B cell (primary cell): ENCODE results near the gene DISP3. TPM values are rescaled to one million over a fixed set of nuclear protein-coding genes. Genes with fewer than 3 reads are reported as not detected.

Experiments used
- ATAC-seq: fragments of 200-7000 bp; cut with Tn5 transposase; one replicate; pipeline ENCODE4 v1.10.0; 2021; ENCODE audit warnings: low read depth, mild to moderate bottlenecking, moderate number of reproducible peaks, moderate library complexity
- CTCF ChIA-PET: fragments of 350-600 bp; sonication (Branson Sonifier 250); formaldehyde crosslinking; loops from one replicate; lab custom pipeline; 2021; ENCODE audit warnings: antibody characterized with exemption, inconsistent platforms; lab: Charles Lee
- POLR2A ChIA-PET: fragments of 350-600 bp; sonication (Branson Sonifier 250); formaldehyde crosslinking; loops from one replicate; lab custom pipeline; 2021; ENCODE audit warnings: antibody characterized with exemption; lab: Charles Lee
- DNase-seq: peaks from one replicate; pipeline ENCODE4 v3.0.0; 2013
- H2AFZ ChIP-seq: 2 replicates; pipeline ENCODE4 v1.6.1; 2012; ENCODE audit warnings: mild to moderate bottlenecking, low read depth, low read length; ENCODE audit not compliant: insufficient read depth, poor library complexity, severe bottlenecking
- H3K27ac ChIP-seq, 2 donors: 1 replicate in 1 of 2; 2 replicates in 1 of 2; pipeline ENCODE4 v1.5.1; 2012 to 2013; ENCODE audit warnings: low read length in 2 of 2, mild to moderate bottlenecking in 2 of 2, moderate library complexity in 1 of 2
- H3K27me3 ChIP-seq, 4 experiments: fragments of 200-600 bp in 1 of 4; sonication (generic) in 1 of 4; replicated peaks in 1 of 4; 1 replicate in 2 of 4; 2 replicates in 2 of 4; pipeline versions ENCODE4 v1.6.1 to v1.7.0; 2013 to 2016; ENCODE audit warnings: low read length in 3 of 4, mild to moderate bottlenecking in 2 of 4, mixed read lengths in 1 of 4, moderate library complexity in 1 of 4; ENCODE audit not compliant: insufficient read depth in 4 of 4, control insufficient read depth in 3 of 4; ENCODE audit errors: control extremely low read depth in 1 of 4
- H3K36me3 ChIP-seq, 2 experiments: replicated peaks in 1 of 2; 1 replicate in 1 of 2; 2 replicates in 1 of 2; pipeline versions ENCODE4 v1.6.1 to v1.7.1; 2013; ENCODE audit warnings: low read length in 1 of 2; ENCODE audit not compliant: insufficient read depth in 2 of 2, control insufficient read depth in 1 of 2; ENCODE audit errors: control extremely low read depth in 1 of 2, extremely low read depth in 1 of 2
- H3K4me1 ChIP-seq, 2 donors: fragments of 200-600 bp in 1 of 2; sonication (generic) in 1 of 2; 1 replicate in 1 of 2; 2 replicates in 1 of 2; pipeline versions ENCODE4 v1.5.1 to v1.6.1; 2013 to 2017; ENCODE audit warnings: low read length in 2 of 2; ENCODE audit not compliant: control insufficient read depth in 2 of 2, insufficient read depth in 2 of 2
- H3K4me2 ChIP-seq: replicated peaks from 2 replicates; pipeline ENCODE3; 2012; ENCODE audit warnings: mild to moderate bottlenecking, low read depth, low read length; ENCODE audit not compliant: poor library complexity, severe bottlenecking
- H3K4me3 ChIP-seq, 5 experiments: fragments of 200-600 bp in 1 of 5; sonication (generic) in 1 of 5; 1 replicate in 3 of 5; 2 replicates in 2 of 5; pipeline versions ENCODE4 v1.5.1 to v1.7.0; 2011 to 2016; ENCODE audit warnings: low read length in 4 of 5, mild to moderate bottlenecking in 4 of 5, low read depth in 2 of 5, control low read depth in 1 of 5, moderate library complexity in 1 of 5; ENCODE audit not compliant: insufficient read depth in 1 of 5; ENCODE audit errors: control extremely low read depth in 1 of 5, extremely low read depth in 1 of 5
- H3K79me2 ChIP-seq: fragments of 200-600 bp; sonication (generic); one replicate; pipeline ENCODE4 v1.6.0; 2016; ENCODE audit warnings: low read length; ENCODE audit not compliant: control insufficient read depth, insufficient read depth
- H3K9ac ChIP-seq: fragments of 200-600 bp; sonication (generic); 2 replicates; pipeline ENCODE4 v1.6.1; 2017; ENCODE audit warnings: mild to moderate bottlenecking, low read length, moderate library complexity
- H3K9me3 ChIP-seq, 3 donors: one replicate each; pipeline versions ENCODE4 v1.6.1 to v1.7.1; 2013; ENCODE audit warnings: low read length in 2 of 3; ENCODE audit not compliant: control insufficient read depth in 2 of 3, insufficient read depth in 1 of 3; ENCODE audit errors: control extremely low read depth in 1 of 3
- H4K20me1 ChIP-seq: 2 replicates; pipeline ENCODE4 v1.6.0; 2012; ENCODE audit warnings: mild to moderate bottlenecking, low read length; ENCODE audit not compliant: insufficient read depth, control insufficient read depth, poor library complexity, severe bottlenecking
- H3K27ac Mint-ChIP-seq: one replicate; pipeline ENCODE4 v1.8.0; 2021; ENCODE audit warnings: mixed read lengths
- H3K27me3 Mint-ChIP-seq: one replicate; pipeline ENCODE4 v1.8.0; 2021; ENCODE audit warnings: mixed read lengths
- H3K4me1 Mint-ChIP-seq: one replicate; pipeline ENCODE4 v1.8.0; 2021; ENCODE audit warnings: mixed read lengths
- H3K4me3 Mint-ChIP-seq: one replicate; pipeline ENCODE4 v1.8.0; 2021; ENCODE audit warnings: mixed read lengths
- H3K9me3 Mint-ChIP-seq: one replicate; pipeline ENCODE4 v1.8.0; 2022; ENCODE audit warnings: mixed read lengths; ENCODE audit not compliant: insufficient read depth
- CTCF ChIP-seq: fragments of 200-600 bp; IDR thresholded peaks from one replicate; pipeline ENCODE4 v1.8.0; 2022; ENCODE audit warnings: antibody characterized with exemption, mild to moderate bottlenecking
- EZH2 ChIP-seq: IDR thresholded peaks from 2 replicates; pipeline ENCODE4 v1.6.1; 2012; ENCODE audit warnings: borderline replicate concordance, low read depth, mild to moderate bottlenecking, moderate library complexity, low read length; ENCODE audit not compliant: insufficient read depth, poor library complexity, severe bottlenecking
- WGBS: methylation state at CpG from one replicate; pipeline ENCODE4 v1.1.5; 2013; ENCODE audit warnings: missing lambda C conversion rate; ENCODE audit not compliant: insufficient coverage; 5-methylcytosine and 5-hydroxymethylcytosine counted together
- intact Hi-C: fragments of 100-400 bp; cut with micrococcal nuclease; formaldehyde crosslinking; loops from one replicate; pipeline ENCODE4 v1.10.0; 2022
- polyA plus RNA-seq: library from polyadenylated mRNA; depleted of rRNA; stranded (reverse); fragments of >200 nt; gene quantifications from 2 replicates; pipeline ENCODE4 v1.2.3, GENCODE V29; 2012
- total RNA-seq, 2 donors: library from RNA; stranded (reverse); fragments of 120-200 nt in 1 of 2; gene quantifications; 1 replicate in 1 of 2; 2 replicates in 1 of 2; pipeline versions ENCODE4 v1.2.3 to v1.2.4, GENCODE V29; 2013 to 2022

The DISP3 gene
- total and polyA plus RNA-seq, 2 donors (not counting 1 experiment from before 2014, with no cell fraction given): 0.25 to 1.6 TPM

- H3K36me3 ChIP-seq: no peaks in the 10 kb centered on the region
- H3K4me2 ChIP-seq: no peak overlapping the region
- H4K20me1 ChIP-seq: no peaks in the 10 kb centered on the region
- no peaks in the 10 kb centered on the region for H3K79me2 ChIP-seq
- H3K9ac ChIP-seq: no peak overlapping the region
- ATAC-seq: no peak
- H3K4me3 ChIP-seq: no peak overlapping the region
- H3K27me3 ChIP-seq: no peaks in the 10 kb centered on the region
- Mint-ChIP-seq H3K27ac (no peak overlapping the region), H3K27me3 (no peaks in the 10 kb centered on the region), H3K9me3 (no peaks in the 10 kb centered on the region), H3K4me1 (no peaks in the 10 kb centered on the region), H3K4me3 (no peak overlapping the region)
- intact Hi-C loops: no loop called here
- ChIA-PET CTCF (no interaction called here), POLR2A (no interaction called here)
- no peak overlapping the region for H3K27ac ChIP-seq
- DNase-seq: no peak
- no peaks in the 10 kb centered on the region for H3K4me1 ChIP-seq
- TF ChIP-seq EZH2 (no peak), CTCF (no peak)
- no peaks in the 10 kb centered on the region for H3K9me3 ChIP-seq
- H2AFZ ChIP-seq: no peak overlapping the region
- 88% methylated on average over 9 of the region's 10 CpGs for WGBS
These were observed 50.4 kb downstream of the DISP3 start for GRCh38 chr1:11529330-11529729.

- no peaks in the 10 kb centered on the region for H3K36me3 ChIP-seq
- H4K20me1 ChIP-seq: no peaks in the 10 kb centered on the region
- no peaks in the 10 kb centered on the region for H3K4me1 Mint-ChIP-seq
- no peak for TF ChIP-seq CTCF
- TF ChIP-seq EZH2: no peak
- H3K27ac ChIP-seq: no peak overlapping the region
- no peak for ATAC-seq
- no peaks in the 10 kb centered on the region for H3K27me3 Mint-ChIP-seq
- ChIA-PET POLR2A (no interaction called here), CTCF (no interaction called here)
- intact Hi-C loops: no loop called here
- no peak for DNase-seq
- no peaks in the 10 kb centered on the region for H3K4me1 ChIP-seq
- no peaks in the 10 kb centered on the region for H3K9me3 Mint-ChIP-seq
- no peak overlapping the region for H2AFZ ChIP-seq
- no peak overlapping the region for H3K4me2 ChIP-seq
- H3K4me3 Mint-ChIP-seq: no peak overlapping the region
- no peaks in the 10 kb centered on the region for H3K27me3 ChIP-seq
- 95% methylated on average over 29 of the region's 34 CpGs for WGBS
- H3K4me3 ChIP-seq: no peak overlapping the region
- no peak overlapping the region for H3K27ac Mint-ChIP-seq
- no peak overlapping the region for H3K9ac ChIP-seq
- H3K9me3 ChIP-seq: no peaks in the 10 kb centered on the region
- no peaks in the 10 kb centered on the region for H3K79me2 ChIP-seq
These were observed 51.1 kb downstream of the DISP3 start for GRCh38 chr1:11529763-11530730.
